ENCODE measurements around the gene MRPS35.

GRCh38 chr12:27688671-27689070 lies 22.0 kb upstream of the MRPS35 start:
- TF ChIP-seq CTCF (IDR thresholded peaks at IDR 0.05) (no peak), EP300 (IDR thresholded peaks at IDR 0.05) (no peak)
